Adrenal gland (tissue), 12 donors: ENCODE data around the gene HIP1. TPM values are rescaled to one million over a fixed set of nuclear protein-coding genes. Genes with fewer than 3 reads are reported as not detected.
"Not testable (repeated sequence)": the region's sequence is repeated elsewhere in the genome, so short reads cannot be mapped to it uniquely, and the experiment has no call there.

Experiments used
- DNase-seq, 7 donors: peaks; one replicate each; pipeline ENCODE4 v3.0.0-alpha.2; 2019 to 2020
- H3K27ac ChIP-seq, 5 donors: fragments of 200-600 bp; sonication (generic) in 4 of 5; 1 replicate in 3 of 5; 2 replicates in 2 of 5; pipeline versions ENCODE4 v1.5.1 to v1.8.0; 2016 to 2020; ENCODE audit warnings: mild to moderate bottlenecking in 1 of 5
- H3K27me3 ChIP-seq: fragments of 200-600 bp; 2 replicates; pipeline ENCODE4 v1.8.0; 2021
- H3K36me3 ChIP-seq, 2 donors: fragments of 200-600 bp; replicated peaks in 1 of 2; 1 replicate in 1 of 2; 2 replicates in 1 of 2; pipeline versions ENCODE4 v1.5.1 to v1.8.0; 2018 to 2022
- H3K4me1 ChIP-seq, 2 donors: fragments of 200-600 bp; replicated peaks in 1 of 2; 1 replicate in 1 of 2; 2 replicates in 1 of 2; pipeline versions ENCODE4 v1.5.1 to v1.8.0; 2018 to 2021
- H3K4me3 ChIP-seq, 4 donors: fragments of 200-600 bp; sonication (generic) in 3 of 4; one replicate each; pipeline ENCODE4 v1.5.1; 2016 to 2018
- H3K9me3 ChIP-seq, 3 donors: fragments of 200-600 bp; sonication (generic) in 1 of 3; replicated peaks in 1 of 3; 1 replicate in 2 of 3; 2 replicates in 1 of 3; pipeline versions ENCODE4 v1.5.1 to v1.8.0; 2016 to 2021
- POLR2A ChIP-seq, 2 donors: fragments of 450-650 bp; IDR thresholded peaks; one replicate each; pipeline ENCODE4 v1.6.1; 2017; ENCODE audit warnings: antibody characterized with exemption in 2 of 2, mild to moderate bottlenecking in 2 of 2, moderate library complexity in 1 of 2
- WGBS, 4 donors: extraction: QIAGEN DNeasy Blood & Tissue Kit in 2 of 4; methylation state at CpG; one replicate each; pipeline versions ENCODE4 v1.1.5 to v1.1.7; 2013 to 2017; 5-methylcytosine and 5-hydroxymethylcytosine counted together
- intact Hi-C, 2 donors: fragments of 100-400 bp; cut with DNase I; formaldehyde crosslinking; loops; one replicate each; pipeline versions ENCODE4 v1.14.1 to v1.15.0; 2022 to 2023
- polyA plus RNA-seq, 3 donors: library from polyadenylated mRNA; stranded (reverse); fragments of 200-250 nt in 2 of 3; fragments of 350-450 nt in 1 of 3; fragmentation: Illumina TruSeq in 1 of 3; extraction: RNeasy Lipid Tissue Mini Kit (QIAGEN cat#74804) in 1 of 3; gene quantifications; one replicate each; pipeline ENCODE4 v1.2.3, GENCODE V29; 2013 to 2014
- total RNA-seq, 9 donors: library from RNA; depleted of rRNA in 4 of 9; stranded (reverse); fragments of >200 nt in 4 of 9; fragments of 120-200 nt in 1 of 9; fragmentation: NEBNext Ultra II Directional in 1 of 9; extraction: Animal tissue kit (Norgen Biotek cat#: 25700) in 1 of 9; gene quantifications; one replicate each; pipeline versions ENCODE4 v1.1.0 to v1.2.4, GENCODE V29; 2013 to 2023
- TF ChIP-seq, protein P1 (sequence below), 6 experiments: fragments of 450-650 bp in 4 of 6; fragments of 200-600 bp in 2 of 6; sonication (generic) in 1 of 6; IDR thresholded peaks; 1 replicate in 5 of 6; 2 replicates in 1 of 6; pipeline versions ENCODE4 v1.5.1 to v1.8.0; 2016 to 2021; ENCODE audit warnings: antibody characterized with exemption in 6 of 6, mild to moderate bottlenecking in 2 of 6, moderate library complexity in 1 of 6
- donor health status: healthy with polysubstance abuse.
- donor health status: Bipolar disorder and iron deficiency.
- donor health status: DM: yes; HTN: yes; CAD: no.
- donor health status: DM: no; HTN: no; CAD: no.
- donor health status: DM: no; HTN: no; CAD: no.
- donor health status: DM: yes; HTN: yes; CAD: no.

HIP1 gene
- total and polyA plus RNA-seq, 12 donors: 5.9 to 48.9 (median 32.8) TPM

DNA sequence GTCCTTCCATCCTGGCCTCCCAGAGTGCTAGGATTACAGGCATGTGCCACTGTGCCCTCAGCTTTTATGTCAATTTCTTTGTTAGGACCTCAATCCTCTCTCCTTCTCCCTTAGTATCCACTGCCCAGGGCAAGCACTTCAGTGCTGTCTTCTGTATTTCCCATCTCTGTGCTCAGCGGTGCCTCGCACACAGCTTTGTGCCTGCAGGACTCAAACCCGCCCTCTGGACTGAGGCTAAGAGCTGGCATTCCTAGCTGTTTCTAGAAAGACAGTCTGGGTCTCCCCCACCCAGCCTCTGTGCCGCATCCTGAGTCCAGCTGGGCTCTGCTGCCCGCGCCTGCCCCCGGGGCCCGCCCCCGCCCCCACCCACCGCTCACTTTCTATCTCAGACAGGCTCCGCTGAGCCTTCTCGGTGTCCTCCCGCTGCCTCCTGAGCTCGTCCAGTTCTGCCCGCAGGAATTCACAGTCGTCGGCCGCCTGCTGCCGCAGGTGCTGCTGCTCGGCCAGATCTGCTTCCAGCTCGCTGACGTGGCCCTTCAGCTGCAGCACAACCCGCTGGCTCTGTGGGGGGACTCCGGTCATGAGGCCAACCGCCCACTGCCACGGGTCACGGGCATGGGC is 179.3 kb downstream of the HIP1 start:
- H3K4me1 ChIP-seq: no peaks in the 10 kb centered on the region
- DNase-seq: no peak
- no peaks in the 10 kb centered on the region for H3K9me3 ChIP-seq
- H3K27ac ChIP-seq: no peak overlapping the region
- WGBS, 4 donors: 92 to 95% (median 93%) methylated on average over 24 to 27 of the region's 27 CpGs
- TF ChIP-seq POLR2A (IDR thresholded peaks at IDR 0.05): no peak
- TF ChIP-seq, protein P1, sequence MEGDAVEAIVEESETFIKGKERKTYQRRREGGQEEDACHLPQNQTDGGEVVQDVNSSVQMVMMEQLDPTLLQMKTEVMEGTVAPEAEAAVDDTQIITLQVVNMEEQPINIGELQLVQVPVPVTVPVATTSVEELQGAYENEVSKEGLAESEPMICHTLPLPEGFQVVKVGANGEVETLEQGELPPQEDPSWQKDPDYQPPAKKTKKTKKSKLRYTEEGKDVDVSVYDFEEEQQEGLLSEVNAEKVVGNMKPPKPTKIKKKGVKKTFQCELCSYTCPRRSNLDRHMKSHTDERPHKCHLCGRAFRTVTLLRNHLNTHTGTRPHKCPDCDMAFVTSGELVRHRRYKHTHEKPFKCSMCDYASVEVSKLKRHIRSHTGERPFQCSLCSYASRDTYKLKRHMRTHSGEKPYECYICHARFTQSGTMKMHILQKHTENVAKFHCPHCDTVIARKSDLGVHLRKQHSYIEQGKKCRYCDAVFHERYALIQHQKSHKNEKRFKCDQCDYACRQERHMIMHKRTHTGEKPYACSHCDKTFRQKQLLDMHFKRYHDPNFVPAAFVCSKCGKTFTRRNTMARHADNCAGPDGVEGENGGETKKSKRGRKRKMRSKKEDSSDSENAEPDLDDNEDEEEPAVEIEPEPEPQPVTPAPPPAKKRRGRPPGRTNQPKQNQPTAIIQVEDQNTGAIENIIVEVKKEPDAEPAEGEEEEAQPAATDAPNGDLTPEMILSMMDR (IDR thresholded peaks at IDR 0.05): no peak
- H3K4me3 ChIP-seq: no peak overlapping the region
- intact Hi-C loops: loop anchor here in 1 of 2 donors (10.0 kb wide), 1 partner anchor 205 kb away; no protein-coding TSS in a partner anchor
- peaks cover 0 to 91% of the 10 kb centered on the region in 2 donors for H3K36me3 ChIP-seq
- H3K27me3 ChIP-seq: no peaks in the 10 kb centered on the region

DNA sequence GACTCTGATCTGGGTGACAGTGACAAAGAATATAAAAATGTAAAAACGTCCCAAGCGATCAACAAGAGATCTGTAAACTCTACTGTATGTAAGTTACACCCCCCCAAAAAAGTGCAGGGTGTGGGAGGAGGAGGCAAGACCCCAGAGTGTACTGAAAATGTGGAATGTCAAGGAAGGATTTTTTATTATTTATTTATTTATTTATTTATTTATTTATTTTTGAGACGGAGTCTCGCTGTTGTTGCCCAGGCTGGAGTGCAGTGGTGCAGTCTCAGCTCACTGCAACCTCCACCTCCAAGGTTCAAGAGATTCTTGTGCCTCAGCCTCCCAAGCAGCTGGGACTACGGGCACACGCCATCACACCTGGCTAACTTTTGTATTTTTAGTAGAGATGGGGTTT is 181.9 kb downstream of the HIP1 start:
- H3K27me3 ChIP-seq, H3K9me3 ChIP-seq, H3K4me1 ChIP-seq, DNase-seq, H3K4me3 ChIP-seq, H3K27ac ChIP-seq: not testable (repeated sequence)
- intact Hi-C loops: loop anchor here in 1 of 2 donors (10.0 kb wide), 1 partner anchor 208 kb away; no protein-coding TSS in a partner anchor
- WGBS, 4 donors: 92 to 97% (median 95%) methylated on average over 6 of the region's 6 CpGs
- H3K36me3 ChIP-seq: peaks cover 0 to 92% of the 10 kb centered on the region in 2 donors

DNA sequence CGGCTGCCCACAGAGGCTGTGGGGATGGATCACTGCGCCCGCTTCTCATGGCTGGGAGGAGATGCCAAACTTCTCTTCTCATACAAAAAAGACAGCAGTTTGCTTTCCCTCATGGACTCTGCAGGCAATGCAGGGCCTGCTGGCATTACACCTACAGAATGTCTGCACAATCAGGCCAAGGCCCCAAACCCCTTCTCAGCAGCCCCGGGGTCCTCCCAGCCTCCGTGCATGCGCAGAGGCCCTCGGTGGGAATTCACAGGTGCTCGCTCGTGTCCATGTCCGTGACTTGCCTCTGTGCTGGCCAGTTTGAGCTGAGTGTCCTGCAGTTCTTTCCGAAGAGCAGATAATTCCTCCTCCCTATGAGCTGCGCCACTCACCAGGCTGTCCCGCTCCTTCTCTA is 183.0 kb downstream of the HIP1 start:
- no peak for TF ChIP-seq POLR2A (IDR thresholded peaks at IDR 0.05)
- TF ChIP-seq, protein P1 (IDR thresholded peaks at IDR 0.05): no peak
- H3K27me3 ChIP-seq: no peaks in the 10 kb centered on the region
- no peaks in the 10 kb centered on the region for H3K9me3 ChIP-seq
- no peak overlapping the region for H3K27ac ChIP-seq
- DNase-seq: no peak
- intact Hi-C loops: loop anchor here in 1 of 2 donors (10.0 kb wide), 1 partner anchor 209 kb away; no protein-coding TSS in a partner anchor
- H3K36me3 ChIP-seq: peaks cover 0 to 89% of the 10 kb centered on the region in 2 donors
- no peaks in the 10 kb centered on the region for H3K4me1 ChIP-seq
- 93 to 100% (median 96%) methylated on average over 6 to 13 of the region's 13 CpGs for WGBS, 4 donors
- no peak overlapping the region for H3K4me3 ChIP-seq

DNA sequence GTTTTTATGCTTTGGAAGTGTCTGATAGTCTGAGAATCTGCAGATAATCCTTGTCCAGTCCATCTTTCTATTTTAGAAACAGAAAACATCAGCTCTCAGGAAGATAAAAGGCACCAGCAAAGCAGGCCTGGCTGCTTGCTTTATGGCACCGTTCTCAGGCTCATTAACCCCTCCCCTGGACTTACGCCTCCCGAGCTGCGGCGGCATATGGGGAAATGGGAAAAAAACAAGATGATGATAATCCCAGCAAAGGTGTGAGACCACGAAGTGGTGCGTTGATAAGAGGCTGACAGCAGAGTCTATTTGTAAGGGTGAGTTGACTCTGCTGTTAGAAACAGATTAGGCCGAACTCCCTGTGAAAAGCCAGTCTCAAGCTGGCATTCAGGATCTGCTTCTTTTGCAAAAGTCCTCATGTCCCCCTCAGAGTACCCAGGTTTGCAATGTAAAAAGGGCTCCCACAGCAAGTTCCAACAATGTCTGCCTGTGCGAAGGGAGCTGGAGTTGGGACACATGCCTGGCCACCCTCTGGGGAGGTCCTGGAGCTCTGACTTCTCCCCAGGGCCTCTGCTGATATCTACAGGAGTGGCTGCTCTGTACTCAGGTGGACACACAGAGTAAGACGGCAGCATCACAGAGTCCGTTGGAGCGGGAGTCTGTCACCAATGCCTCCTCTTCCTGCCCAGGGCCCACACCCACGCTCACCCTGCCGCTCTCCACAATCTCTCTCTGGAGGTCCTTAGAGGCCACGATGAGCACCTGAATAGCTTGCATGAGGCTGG is 192.3 kb downstream of the HIP1 start:
- no peak for DNase-seq
- Histone ChIP-seq H3K36me3 (peaks cover 0 to 60% of the 10 kb centered on the region in 2 donors), H3K9me3 (no peaks in the 10 kb centered on the region), H3K4me3 (no peak overlapping the region), H3K27me3 (no peaks in the 10 kb centered on the region), H3K4me1 (no peaks in the 10 kb centered on the region), H3K27ac (no peak overlapping the region)
- WGBS, 4 donors: 87 to 90% (median 87%) methylated on average over 15 of the region's 15 CpGs
- intact Hi-C loops: no loop called here
- TF ChIP-seq, protein P1 (IDR thresholded peaks at IDR 0.05): no peak
- no peak for TF ChIP-seq POLR2A (IDR thresholded peaks at IDR 0.05)
